ENCODE measurements around the gene TMEM229A.
"Not testable (repeated sequence)": the region's sequence is repeated elsewhere in the genome, so short reads cannot be mapped to it uniquely, and the experiment has no call there.

TMEM229A gene

DNA sequence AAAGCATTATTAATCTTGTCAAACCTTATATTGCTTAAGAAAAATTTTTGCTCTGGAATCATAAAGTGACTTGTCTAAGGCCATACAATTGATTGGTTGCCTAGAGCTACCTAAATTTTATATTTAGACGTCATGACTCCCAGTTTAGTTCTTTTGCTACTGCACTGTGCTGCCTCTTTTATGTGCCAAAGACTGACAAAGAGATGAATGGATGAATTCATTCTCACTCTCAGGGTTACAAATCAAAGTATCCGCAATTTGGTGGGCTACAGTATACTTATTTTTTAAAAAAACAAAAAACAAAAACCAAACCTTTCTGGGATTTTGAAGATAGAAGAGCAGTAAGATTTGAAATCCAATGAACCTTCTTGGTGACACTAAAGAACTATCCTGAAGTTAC is 27.7 kb upstream of the TMEM229A start:
- DNase-seq (ENCODE audit: insufficient read length, low spot score) (no peak), FAIRE-seq (no peak)
- no peak for TF ChIP-seq POU2F2 (IDR thresholded peaks at IDR 0.05; ENCODE audit: low read depth, low read length)
- no peak for TF ChIP-seq SPI1 (IDR thresholded peaks at IDR 0.05; ENCODE audit: low read depth, low read length)
- no peak for TF ChIP-seq POLR2A (IDR thresholded peaks at IDR 0.05; ENCODE audit: low read depth, low read length)

DNA sequence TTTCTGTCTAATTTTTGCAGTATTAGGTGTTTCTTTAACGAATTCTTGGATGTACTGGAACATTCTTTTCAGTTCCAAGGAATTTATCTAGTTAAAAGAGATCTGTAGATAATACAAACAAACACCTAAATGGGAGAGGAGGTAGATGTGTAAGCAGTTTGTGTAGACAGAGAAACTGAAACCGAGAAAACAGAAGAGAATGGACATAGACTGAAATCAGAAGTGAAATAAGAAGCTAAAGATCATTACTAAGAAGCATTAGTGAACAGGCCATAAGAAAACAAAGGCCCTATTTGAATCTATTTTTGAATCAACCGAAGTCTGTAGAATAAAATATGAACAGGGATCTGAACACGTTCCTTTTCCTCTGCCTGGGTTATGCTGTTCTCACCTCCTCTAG is 26.5 kb upstream of the TMEM229A start:
- no peak for TF ChIP-seq TAF1 (IDR thresholded peaks at IDR 0.05; ENCODE audit: low read depth, low read length)
- no peak for TF ChIP-seq POU2F2 (IDR thresholded peaks at IDR 0.05; ENCODE audit: low read depth, low read length)
- FAIRE-seq (no peak), DNase-seq (ENCODE audit: insufficient read length, low spot score) (no peak)

- TF ChIP-seq TAF1 (IDR thresholded peaks at IDR 0.05; ENCODE audit: low read depth, low read length) (no peak), POLR2AphosphoS5 (IDR thresholded peaks at IDR 0.05; ENCODE audit: low read depth, low read length) (no peak), POU2F2 (IDR thresholded peaks at IDR 0.05; ENCODE audit: low read depth, low read length) (no peak), SPI1 (IDR thresholded peaks at IDR 0.05; ENCODE audit: low read depth, low read length) (no peak), PAX5 (IDR thresholded peaks at IDR 0.05; ENCODE audit: insufficient read depth, low read length, severe bottlenecking) (no peak), POLR2A (IDR thresholded peaks at IDR 0.05; ENCODE audit: low read depth, low read length) (no peak)
- DNase-seq (ENCODE audit: insufficient read length, low spot score) (no peak), FAIRE-seq (no peak)
Observed at GRCh38 chr7:124058515-124058914, 25.6 kb upstream of the TMEM229A start.

GRCh38 chr7:124057872-124058271 is 25.0 kb upstream of the TMEM229A start:
- no peak for FAIRE-seq
- TF ChIP-seq POU2F2 (IDR thresholded peaks at IDR 0.05; ENCODE audit: low read depth, low read length) (no peak), SPI1 (IDR thresholded peaks at IDR 0.05; ENCODE audit: low read depth, low read length) (no peak), POLR2A (IDR thresholded peaks at IDR 0.05; ENCODE audit: low read depth, low read length) (no peak), TAF1 (IDR thresholded peaks at IDR 0.05; ENCODE audit: low read depth, low read length) (no peak), POLR2AphosphoS5 (IDR thresholded peaks at IDR 0.05; ENCODE audit: low read depth, low read length) (no peak), PAX5 (IDR thresholded peaks at IDR 0.05; ENCODE audit: insufficient read depth, low read length, severe bottlenecking) (no peak)

DNA sequence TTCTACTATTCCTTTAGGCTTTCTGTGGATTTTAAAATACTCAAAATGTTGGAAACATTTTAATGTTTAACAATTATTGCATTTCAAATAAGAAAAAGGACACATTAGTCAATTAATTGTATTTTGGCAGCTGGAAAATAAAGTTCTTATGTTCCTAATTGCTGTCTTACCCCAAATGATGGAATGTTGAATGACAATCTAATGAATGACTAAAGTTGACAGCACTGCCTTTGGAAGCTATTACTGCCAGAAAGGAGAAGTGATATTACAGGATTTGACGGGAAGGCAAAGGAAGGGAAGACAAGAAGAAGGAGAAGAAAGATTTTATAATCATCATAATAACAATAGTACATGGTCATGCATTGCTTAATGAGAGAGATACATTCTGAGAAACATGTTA is 23.4 kb upstream of the TMEM229A start:
- DNase-seq (ENCODE audit: insufficient read length, low spot score) (no peak), FAIRE-seq (no peak)
- TF ChIP-seq POLR2AphosphoS5 (IDR thresholded peaks at IDR 0.05; ENCODE audit: low read depth, low read length) (no peak), TAF1 (IDR thresholded peaks at IDR 0.05; ENCODE audit: low read depth, low read length) (no peak), POU2F2 (IDR thresholded peaks at IDR 0.05; ENCODE audit: low read depth, low read length) (no peak), PAX5 (IDR thresholded peaks at IDR 0.05; ENCODE audit: insufficient read depth, low read length, severe bottlenecking) (no peak), SPI1 (IDR thresholded peaks at IDR 0.05; ENCODE audit: low read depth, low read length) (no peak), POLR2A (IDR thresholded peaks at IDR 0.05; ENCODE audit: low read depth, low read length) (no peak)

More at GRCh38 chr7:124057872-124058271, 25.0 kb upstream of the TMEM229A start:
- no peak for DNase-seq (ENCODE audit: insufficient read length, low spot score)

DNA sequence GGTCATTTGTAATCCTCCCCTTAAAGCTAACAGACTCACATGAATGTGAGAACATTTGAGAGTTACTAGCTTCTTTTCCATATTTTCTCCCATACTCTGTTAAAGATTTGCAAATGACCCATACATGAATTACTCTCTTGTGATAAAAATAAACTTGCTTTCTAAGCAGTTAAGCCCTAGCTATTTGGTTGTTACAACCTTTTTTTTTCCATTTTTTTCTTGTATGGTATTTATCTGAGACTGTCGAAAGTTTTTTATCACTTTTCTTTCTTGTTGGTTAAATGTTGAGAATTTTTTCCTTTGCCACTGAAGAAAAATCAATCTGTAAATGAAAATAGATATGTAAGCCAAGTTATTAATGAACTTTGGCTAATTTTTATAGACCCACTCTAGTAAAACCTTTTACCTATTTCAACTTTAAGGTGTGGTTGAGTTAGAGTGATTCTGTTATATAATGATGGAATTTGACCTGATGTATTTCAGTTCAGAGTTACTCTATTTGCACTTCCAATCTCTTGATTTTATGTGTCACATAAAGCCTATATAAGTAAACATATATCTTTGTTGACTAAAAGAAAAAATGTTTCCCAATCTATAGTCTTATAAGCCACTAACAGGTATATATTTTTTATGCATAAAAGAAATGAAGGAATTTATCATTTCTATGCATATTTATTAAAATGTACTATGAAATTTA is 19.0 kb upstream of the TMEM229A start:
- TF ChIP-seq PAX5 (IDR thresholded peaks at IDR 0.05; ENCODE audit: insufficient read depth, low read length, severe bottlenecking) (no peak), POLR2AphosphoS5 (IDR thresholded peaks at IDR 0.05; ENCODE audit: low read depth, low read length) (no peak), TAF1 (IDR thresholded peaks at IDR 0.05; ENCODE audit: low read depth, low read length) (no peak), POU2F2 (IDR thresholded peaks at IDR 0.05; ENCODE audit: low read depth, low read length) (no peak), SPI1 (IDR thresholded peaks at IDR 0.05; ENCODE audit: low read depth, low read length) (no peak), POLR2A (IDR thresholded peaks at IDR 0.05; ENCODE audit: low read depth, low read length) (no peak)
- DNase-seq (ENCODE audit: insufficient read length, low spot score), result no peak
- no peak for FAIRE-seq

DNA sequence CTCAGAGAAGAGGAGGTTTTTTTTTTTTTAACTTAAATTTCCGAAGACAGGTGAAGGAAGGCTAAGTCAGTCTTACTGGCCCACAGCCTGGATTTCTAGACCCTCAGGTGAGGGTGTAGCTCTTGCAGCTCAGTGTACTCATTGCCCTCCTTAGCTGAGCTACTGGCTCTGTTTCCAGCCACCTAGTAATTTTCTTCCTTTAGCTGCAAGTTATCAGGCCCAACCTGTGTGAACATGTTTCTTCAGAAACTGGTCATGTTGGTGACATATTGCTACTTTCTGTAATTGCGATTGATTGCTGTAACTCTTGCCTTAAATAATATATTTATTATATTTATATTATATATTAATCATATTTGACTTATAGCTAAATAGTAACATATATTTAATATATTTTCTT is 10.0 kb upstream of the TMEM229A start:
- TF ChIP-seq POU2F2 (IDR thresholded peaks at IDR 0.05; ENCODE audit: low read depth, low read length) (no peak), SPI1 (IDR thresholded peaks at IDR 0.05; ENCODE audit: low read depth, low read length) (no peak), POLR2AphosphoS5 (IDR thresholded peaks at IDR 0.05; ENCODE audit: low read depth, low read length) (no peak), POLR2A (IDR thresholded peaks at IDR 0.05; ENCODE audit: low read depth, low read length) (no peak), PAX5 (IDR thresholded peaks at IDR 0.05; ENCODE audit: insufficient read depth, low read length, severe bottlenecking) (no peak), TAF1 (IDR thresholded peaks at IDR 0.05; ENCODE audit: low read depth, low read length) (no peak)
- FAIRE-seq (no peak), DNase-seq (ENCODE audit: insufficient read length, low spot score) (no peak)

DNA sequence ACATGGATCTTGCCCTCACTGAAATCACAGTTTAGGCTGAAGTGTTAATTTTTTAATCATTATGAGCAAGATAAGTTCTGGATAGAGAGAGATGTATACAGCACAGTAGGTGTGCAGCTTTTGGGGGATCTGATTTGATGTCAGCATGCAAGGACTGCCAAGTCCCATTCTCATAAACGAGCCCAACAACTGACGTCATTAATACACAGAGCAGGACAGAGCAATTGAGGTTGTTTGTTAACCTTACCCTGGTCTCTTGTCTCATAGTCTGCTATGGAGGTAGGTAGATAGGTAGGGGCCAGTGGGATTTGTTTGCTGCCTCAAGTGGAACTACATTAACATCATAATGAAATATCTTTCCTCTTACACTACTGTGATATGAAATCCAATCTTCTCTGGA is 8.6 kb upstream of the TMEM229A start:
- TF ChIP-seq SPI1 (IDR thresholded peaks at IDR 0.05; ENCODE audit: low read depth, low read length), result no peak
- no peak for TF ChIP-seq POU2F2 (IDR thresholded peaks at IDR 0.05; ENCODE audit: low read depth, low read length)
- no peak for TF ChIP-seq POLR2A (IDR thresholded peaks at IDR 0.05; ENCODE audit: low read depth, low read length)
- TF ChIP-seq POLR2AphosphoS5 (IDR thresholded peaks at IDR 0.05; ENCODE audit: low read depth, low read length), result no peak
- no peak for TF ChIP-seq TAF1 (IDR thresholded peaks at IDR 0.05; ENCODE audit: low read depth, low read length)
- no peak for TF ChIP-seq PAX5 (IDR thresholded peaks at IDR 0.05; ENCODE audit: insufficient read depth, low read length, severe bottlenecking)
- FAIRE-seq (no peak), DNase-seq (ENCODE audit: insufficient read length, low spot score) (no peak)

DNA sequence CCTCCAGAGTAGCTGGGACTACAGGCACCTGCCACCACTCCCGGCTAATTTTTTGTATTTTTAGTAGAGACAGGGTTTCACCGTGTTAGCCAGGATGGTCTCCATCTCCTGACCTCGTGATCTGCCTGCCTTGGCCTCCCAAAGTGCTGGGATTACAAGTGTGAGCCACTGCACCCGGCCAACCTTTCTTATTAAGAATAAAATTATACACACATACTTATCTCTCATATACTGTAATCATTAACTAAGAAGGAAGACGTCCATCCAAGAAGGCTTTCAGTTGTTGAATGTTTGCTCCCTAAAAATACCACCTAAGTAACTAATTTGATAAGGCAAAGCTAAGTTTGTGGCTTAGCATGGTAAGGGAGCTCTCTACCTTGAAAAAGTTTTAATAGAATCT is 5.0 kb upstream of the TMEM229A start:
- FAIRE-seq; DNase-seq (ENCODE audit: insufficient read length, low spot score): not testable (repeated sequence)

GRCh38 chr7:124035706-124036105 is 2.8 kb upstream of the TMEM229A start:
- no peak for TF ChIP-seq POLR2A (IDR thresholded peaks at IDR 0.05; ENCODE audit: low read depth, low read length)
- no peak for TF ChIP-seq POLR2AphosphoS5 (IDR thresholded peaks at IDR 0.05; ENCODE audit: low read depth, low read length)
- TF ChIP-seq SPI1 (IDR thresholded peaks at IDR 0.05; ENCODE audit: low read depth, low read length), result no peak
- no peak for TF ChIP-seq TAF1 (IDR thresholded peaks at IDR 0.05; ENCODE audit: low read depth, low read length)
- no peak for TF ChIP-seq POU2F2 (IDR thresholded peaks at IDR 0.05; ENCODE audit: low read depth, low read length)
- no peak for TF ChIP-seq PAX5 (IDR thresholded peaks at IDR 0.05; ENCODE audit: insufficient read depth, low read length, severe bottlenecking)
- FAIRE-seq (no peak), DNase-seq (ENCODE audit: insufficient read length, low spot score) (no peak)
